HL-60 (cell line): ENCODE results near the gene SH3RF1.

Experiments
- DNase-seq, 2 experiments: peaks; one replicate each; pipeline ENCODE4 v3.0.0-alpha.2; 2010 to 2020; ENCODE audit warnings: low read depth in 1 of 2, low spot score in 1 of 2
- H3K27ac ChIP-seq: fragments of 250-450 bp; sonication (Bioruptor Pico); replicated peaks from 2 replicates; pipeline ENCODE4 v1.5.1; 2020; ENCODE audit warnings: mild to moderate bottlenecking, moderate library complexity
- H3K27me3 ChIP-seq: fragments of 250-450 bp; sonication (Bioruptor Pico); 2 replicates; pipeline ENCODE4 v1.5.1; 2021; ENCODE audit warnings: mild to moderate bottlenecking, moderate library complexity; ENCODE audit not compliant: insufficient read depth, poor library complexity, severe bottlenecking
- H3K4me3 ChIP-seq: replicated peaks from 2 replicates; pipeline ENCODE4 v1.5.1; 2011; ENCODE audit warnings: mild to moderate bottlenecking, control low read depth, low read length; ENCODE audit not compliant: insufficient read depth
- GABPA ChIP-seq: IDR thresholded peaks from 2 replicates; pipeline ENCODE4 v1.6.1; 2012; ENCODE audit warnings: low read depth
- POLR2AphosphoS5 ChIP-seq: IDR thresholded peaks from 2 replicates; pipeline ENCODE4 v1.6.1; 2012; ENCODE audit warnings: low read depth
- SPI1 ChIP-seq: IDR thresholded peaks from 2 replicates; pipeline ENCODE4 v1.6.1; 2012; ENCODE audit warnings: low read depth, mild to moderate bottlenecking, borderline replicate concordance
- TF ChIP-seq, protein P1 (sequence below): IDR thresholded peaks from 2 replicates; pipeline ENCODE4 v1.6.1; 2012; ENCODE audit warnings: low read depth; ENCODE audit not compliant: insufficient replicate concordance
- TF ChIP-seq, protein P2 (sequence below): IDR thresholded peaks from one replicate; pipeline ENCODE4 v1.5.1; 2011; ENCODE audit warnings: low read length, control low read depth, inconsistent platforms; ENCODE audit not compliant: insufficient read depth

SH3RF1 gene

DNA sequence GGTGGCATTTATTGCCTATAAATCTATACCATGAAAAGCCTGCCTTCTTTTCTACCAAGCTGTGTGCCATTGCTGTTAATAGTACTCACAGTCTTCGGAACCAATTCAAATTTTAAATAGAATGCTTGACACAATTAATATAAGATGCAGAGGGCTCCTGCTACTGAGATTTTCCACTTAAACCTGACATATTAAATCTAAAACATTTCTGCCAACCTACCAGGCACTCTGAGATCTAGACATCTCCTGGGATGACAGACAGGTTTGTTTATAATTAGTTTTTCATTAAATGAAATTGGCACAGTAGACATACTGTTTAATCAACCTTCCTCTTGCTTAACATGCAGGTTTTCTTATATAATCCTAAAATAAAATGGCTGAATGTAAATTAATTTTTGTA lies 143.4 kb downstream of the SH3RF1 start:
- H3K27me3 ChIP-seq = no peaks in the 10 kb centered on the region
- DNase-seq = no peak
- TF ChIP-seq POLR2AphosphoS5 = no peak
- no peak for TF ChIP-seq GABPA
- TF ChIP-seq, protein P1, sequence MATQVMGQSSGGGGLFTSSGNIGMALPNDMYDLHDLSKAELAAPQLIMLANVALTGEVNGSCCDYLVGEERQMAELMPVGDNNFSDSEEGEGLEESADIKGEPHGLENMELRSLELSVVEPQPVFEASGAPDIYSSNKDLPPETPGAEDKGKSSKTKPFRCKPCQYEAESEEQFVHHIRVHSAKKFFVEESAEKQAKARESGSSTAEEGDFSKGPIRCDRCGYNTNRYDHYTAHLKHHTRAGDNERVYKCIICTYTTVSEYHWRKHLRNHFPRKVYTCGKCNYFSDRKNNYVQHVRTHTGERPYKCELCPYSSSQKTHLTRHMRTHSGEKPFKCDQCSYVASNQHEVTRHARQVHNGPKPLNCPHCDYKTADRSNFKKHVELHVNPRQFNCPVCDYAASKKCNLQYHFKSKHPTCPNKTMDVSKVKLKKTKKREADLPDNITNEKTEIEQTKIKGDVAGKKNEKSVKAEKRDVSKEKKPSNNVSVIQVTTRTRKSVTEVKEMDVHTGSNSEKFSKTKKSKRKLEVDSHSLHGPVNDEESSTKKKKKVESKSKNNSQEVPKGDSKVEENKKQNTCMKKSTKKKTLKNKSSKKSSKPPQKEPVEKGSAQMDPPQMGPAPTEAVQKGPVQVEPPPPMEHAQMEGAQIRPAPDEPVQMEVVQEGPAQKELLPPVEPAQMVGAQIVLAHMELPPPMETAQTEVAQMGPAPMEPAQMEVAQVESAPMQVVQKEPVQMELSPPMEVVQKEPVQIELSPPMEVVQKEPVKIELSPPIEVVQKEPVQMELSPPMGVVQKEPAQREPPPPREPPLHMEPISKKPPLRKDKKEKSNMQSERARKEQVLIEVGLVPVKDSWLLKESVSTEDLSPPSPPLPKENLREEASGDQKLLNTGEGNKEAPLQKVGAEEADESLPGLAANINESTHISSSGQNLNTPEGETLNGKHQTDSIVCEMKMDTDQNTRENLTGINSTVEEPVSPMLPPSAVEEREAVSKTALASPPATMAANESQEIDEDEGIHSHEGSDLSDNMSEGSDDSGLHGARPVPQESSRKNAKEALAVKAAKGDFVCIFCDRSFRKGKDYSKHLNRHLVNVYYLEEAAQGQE = no peak
- TF ChIP-seq SPI1 = no peak
- TF ChIP-seq, protein P2, sequence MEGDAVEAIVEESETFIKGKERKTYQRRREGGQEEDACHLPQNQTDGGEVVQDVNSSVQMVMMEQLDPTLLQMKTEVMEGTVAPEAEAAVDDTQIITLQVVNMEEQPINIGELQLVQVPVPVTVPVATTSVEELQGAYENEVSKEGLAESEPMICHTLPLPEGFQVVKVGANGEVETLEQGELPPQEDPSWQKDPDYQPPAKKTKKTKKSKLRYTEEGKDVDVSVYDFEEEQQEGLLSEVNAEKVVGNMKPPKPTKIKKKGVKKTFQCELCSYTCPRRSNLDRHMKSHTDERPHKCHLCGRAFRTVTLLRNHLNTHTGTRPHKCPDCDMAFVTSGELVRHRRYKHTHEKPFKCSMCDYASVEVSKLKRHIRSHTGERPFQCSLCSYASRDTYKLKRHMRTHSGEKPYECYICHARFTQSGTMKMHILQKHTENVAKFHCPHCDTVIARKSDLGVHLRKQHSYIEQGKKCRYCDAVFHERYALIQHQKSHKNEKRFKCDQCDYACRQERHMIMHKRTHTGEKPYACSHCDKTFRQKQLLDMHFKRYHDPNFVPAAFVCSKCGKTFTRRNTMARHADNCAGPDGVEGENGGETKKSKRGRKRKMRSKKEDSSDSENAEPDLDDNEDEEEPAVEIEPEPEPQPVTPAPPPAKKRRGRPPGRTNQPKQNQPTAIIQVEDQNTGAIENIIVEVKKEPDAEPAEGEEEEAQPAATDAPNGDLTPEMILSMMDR = no peak
- H3K4me3 ChIP-seq = no peak overlapping the region
- H3K27ac ChIP-seq = no peak overlapping the region

- TF ChIP-seq SPI1 (no peak), GABPA (no peak), POLR2AphosphoS5 (no peak)
- TF ChIP-seq, protein P2 = no peak
- TF ChIP-seq, protein P1 = no peak
- no peak overlapping the region for H3K4me3 ChIP-seq
- no peak overlapping the region for H3K27ac ChIP-seq
- DNase-seq = no peak
- no peaks in the 10 kb centered on the region for H3K27me3 ChIP-seq
Observed at GRCh38 chr4:169124661-169125060, 146.1 kb downstream of the SH3RF1 start.

GRCh38 chr4:169122422-169122821 lies 148.3 kb downstream of the SH3RF1 start:
- H3K27me3 ChIP-seq = no peaks in the 10 kb centered on the region
- no peak overlapping the region for H3K27ac ChIP-seq
- no peak for TF ChIP-seq SPI1
- TF ChIP-seq, protein P2 = no peak
- TF ChIP-seq GABPA = no peak
- TF ChIP-seq, protein P1 = no peak
- TF ChIP-seq POLR2AphosphoS5 = no peak
- no peak for DNase-seq
- no peak overlapping the region for H3K4me3 ChIP-seq
